ENCODE results near the gene PHLDA2. TPM values are rescaled to one million over a fixed set of nuclear protein-coding genes. Genes with fewer than 3 reads are reported as not detected.

The PHLDA2 gene
- total and polyA plus RNA-seq, 2 of the 13 experiments (the other 11 are each of a cell fraction or from before 2014, with no cell fraction given): 0.55 to 0.78 TPM

- TF ChIP-seq ZNF205 (CRISPR knock-in tag; IDR thresholded peaks at IDR 0.05) (no peak), MAFK (conservative IDR thresholded peaks at IDR 0.05 in 1 of 2, IDR thresholded peaks at IDR 0.05 in 1 of 2; ENCODE audit: low read length in 2 of 2) (no peak)
These were observed 45.6 kb downstream of the PHLDA2 start (continued) for GRCh38 chr11:2883640-2883978.

- in situ Hi-C loops (cut with HindIII; ENCODE audit: extremely low pct_ligation_motif_present, low pct_unique_long_range_greater_than_20kb) (no loop called here), intact Hi-C loops (cut with micrococcal nuclease; ENCODE audit: unreplicated experiment) (no loop called here)
- POLR2A ChIA-PET: no interaction called here
- Histone ChIP-seq H3K36me3 (replicated peaks in 1 of 2; ENCODE audit: control insufficient read depth in 1 of 2, insufficient read depth in 2 of 2, low read length in 2 of 2) (no peaks in the 10 kb centered on the region), H4K20me1 (ENCODE audit: insufficient read depth, low read length) (no peaks in the 10 kb centered on the region), H3K27me3 (ENCODE audit: control insufficient read depth in 1 of 2, insufficient read depth in 2 of 2, low read length in 2 of 2) (peaks cover 5 to 41% of the 10 kb centered on the region in 2 experiments), H3K9ac (ENCODE audit: insufficient read depth, low read depth, low read length) (no peak overlapping the region), H3K4me2 (ENCODE audit: low read depth, low read length) (no peak overlapping the region), H3K4me1 (ENCODE audit: insufficient read depth, low read length) (no peaks in the 10 kb centered on the region), H3K4me3 (replicated peaks in 1 of 3; ENCODE audit: insufficient read depth in 1 of 3, low read depth in 2 of 3, low read length in 3 of 3) (no peak overlapping the region), H3K9me3 (ENCODE audit: low read length) (no peaks in the 10 kb centered on the region), H3K27ac (ENCODE audit: extremely low read length, insufficient read depth, low read length) (no peak overlapping the region), H2AFZ (ENCODE audit: low read length) (no peak overlapping the region), H3K79me2 (ENCODE audit: insufficient read depth, low read length) (no peaks in the 10 kb centered on the region)
- DNase-seq (ENCODE audit: low spot score): no peak
- no peak for ATAC-seq
- CTCF ChIA-PET (ENCODE audit: low intra/inter-chr PET ratio, low total read pairs): no interaction called here
- no peak for FAIRE-seq
- BruUV-seq (replicated peaks): no TSS peak
- WGBS (ENCODE audit: low lambda C conversion rate): 18% methylated on average over 8 of the region's 11 CpGs
- TF ChIP-seq MTF1 (CRISPR knock-in tag; IDR thresholded peaks at IDR 0.05) (no peak), KLF6 (CRISPR knock-in tag; IDR thresholded peaks at IDR 0.05) (no peak), KDM6A (CRISPR knock-in tag; IDR thresholded peaks at IDR 0.05; ENCODE audit: low read depth) (no peak), ZNF496 (CRISPR knock-in tag; IDR thresholded peaks at IDR 0.05; ENCODE audit: insufficient replicate concordance) (no peak), RAD21 (CRISPR knock-in tag; IDR thresholded peaks at IDR 0.05) (no peak), ZXDC (CRISPR knock-in tag; IDR thresholded peaks at IDR 0.05) (no peak), ZBTB37 (CRISPR knock-in tag; IDR thresholded peaks at IDR 0.05) (no peak), ZSCAN5A (CRISPR knock-in tag; IDR thresholded peaks at IDR 0.05; ENCODE audit: borderline replicate concordance) (no peak), PITX1 (CRISPR knock-in tag; IDR thresholded peaks at IDR 0.05) (no peak), MTA3 (CRISPR knock-in tag; IDR thresholded peaks at IDR 0.05) (no peak), NR2F2 (IDR thresholded peaks at IDR 0.05; ENCODE audit: borderline replicate concordance, low read depth) (no peak)
- TF ChIP-seq, protein P1, sequence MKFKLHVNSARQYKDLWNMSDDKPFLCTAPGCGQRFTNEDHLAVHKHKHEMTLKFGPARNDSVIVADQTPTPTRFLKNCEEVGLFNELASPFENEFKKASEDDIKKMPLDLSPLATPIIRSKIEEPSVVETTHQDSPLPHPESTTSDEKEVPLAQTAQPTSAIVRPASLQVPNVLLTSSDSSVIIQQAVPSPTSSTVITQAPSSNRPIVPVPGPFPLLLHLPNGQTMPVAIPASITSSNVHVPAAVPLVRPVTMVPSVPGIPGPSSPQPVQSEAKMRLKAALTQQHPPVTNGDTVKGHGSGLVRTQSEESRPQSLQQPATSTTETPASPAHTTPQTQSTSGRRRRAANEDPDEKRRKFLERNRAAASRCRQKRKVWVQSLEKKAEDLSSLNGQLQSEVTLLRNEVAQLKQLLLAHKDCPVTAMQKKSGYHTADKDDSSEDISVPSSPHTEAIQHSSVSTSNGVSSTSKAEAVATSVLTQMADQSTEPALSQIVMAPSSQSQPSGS (CRISPR knock-in tag; IDR thresholded peaks at IDR 0.05): no peak
These were observed 46.7 kb downstream of the PHLDA2 start for GRCh38 chr11:2882396-2883110.

All from HepG2 (cell line).